Activated naive CD4-positive, alpha-beta T cell treated with anti-CD3 and anti-CD28 coated beads for 36 hours (primary cell): Measurements from ENCODE around the gene UBXN7. TPM values are rescaled to one million over a fixed set of nuclear protein-coding genes. Genes with fewer than 3 reads are reported as not detected.
"Not testable (repeated sequence)": the region's sequence is repeated elsewhere in the genome, so short reads cannot be mapped to it uniquely, and the experiment has no call there.

Experiments used
- CTCF ChIA-PET: fragments of 350-600 bp; sonication (Branson Sonifier 250); formaldehyde crosslinking; loops from one replicate; lab custom pipeline; 2021; ENCODE audit warnings: antibody characterized with exemption; lab: Charles Lee
- DNase-seq: peaks from one replicate; pipeline ENCODE4 v3.0.0-alpha.2; 2020
- H3K27ac Mint-ChIP-seq: one replicate; pipeline ENCODE4 v1.8.0; 2021; ENCODE audit warnings: mild to moderate bottlenecking, mixed read lengths
- H3K27me3 Mint-ChIP-seq: one replicate; pipeline ENCODE4 v1.8.0; 2021; ENCODE audit warnings: low read depth, mixed read lengths
- H3K36me3 Mint-ChIP-seq: one replicate; pipeline ENCODE4 v1.8.0; 2021; ENCODE audit warnings: low read depth, mixed read lengths
- H3K4me1 Mint-ChIP-seq: one replicate; pipeline ENCODE4 v1.8.0; 2021; ENCODE audit warnings: low read depth, mixed read lengths
- H3K4me3 Mint-ChIP-seq: one replicate; pipeline ENCODE4 v1.8.0; 2021; ENCODE audit warnings: mild to moderate bottlenecking, moderate library complexity, mixed read lengths
- H3K9me3 Mint-ChIP-seq: one replicate; pipeline ENCODE4 v1.8.0; 2021; ENCODE audit warnings: mixed read lengths
- intact Hi-C: fragments of 100-400 bp; cut with micrococcal nuclease; formaldehyde crosslinking; loops from one replicate; pipeline ENCODE4 v1.15.1; 2023
- total RNA-seq, 2 experiments: library from RNA; stranded (reverse); gene quantifications; one replicate each; pipeline ENCODE4 v1.2.3, GENCODE V29; 2021

Gene UBXN7
- total RNA-seq, 2 experiments from 2014 or later, result 54.2 to 62.5 TPM

DNA sequence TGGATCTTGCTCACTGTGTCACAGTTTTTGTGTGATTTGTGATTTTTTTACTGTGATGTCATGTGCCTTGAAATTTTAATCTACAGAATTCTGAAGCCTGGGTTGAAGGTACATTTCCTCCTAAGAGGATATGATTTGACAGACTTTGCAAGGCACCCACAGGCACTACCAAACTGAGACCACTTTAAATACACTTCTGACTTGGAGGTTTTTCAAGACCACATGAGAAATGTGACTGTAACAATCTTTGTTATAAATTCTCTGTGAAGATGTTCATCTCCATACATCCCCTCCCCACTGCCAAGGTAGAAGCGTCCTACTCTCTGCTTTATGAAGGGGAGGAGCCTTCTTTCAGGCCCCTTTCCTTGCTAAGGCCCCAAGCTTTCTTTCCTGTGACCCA, 22.8 kb downstream of the UBXN7 start:
- Mint-ChIP-seq H3K4me1 (peaks cover 27% of the 10 kb centered on the region), H3K9me3 (peaks cover 9% of the 10 kb centered on the region), H3K27ac (no peak overlapping the region), H3K27me3 (no peaks in the 10 kb centered on the region), H3K4me3 (no peak overlapping the region), H3K36me3 (peaks cover 9% of the 10 kb centered on the region)
- no peak for DNase-seq
- intact Hi-C loops, result no loop called here
- CTCF ChIA-PET, result interaction anchor here (0.6 to 0.9 kb wide), 2 partner anchors 13 to 436 kb away, joined by 4 to 5 read pairs; no protein-coding TSS in a partner anchor

DNA sequence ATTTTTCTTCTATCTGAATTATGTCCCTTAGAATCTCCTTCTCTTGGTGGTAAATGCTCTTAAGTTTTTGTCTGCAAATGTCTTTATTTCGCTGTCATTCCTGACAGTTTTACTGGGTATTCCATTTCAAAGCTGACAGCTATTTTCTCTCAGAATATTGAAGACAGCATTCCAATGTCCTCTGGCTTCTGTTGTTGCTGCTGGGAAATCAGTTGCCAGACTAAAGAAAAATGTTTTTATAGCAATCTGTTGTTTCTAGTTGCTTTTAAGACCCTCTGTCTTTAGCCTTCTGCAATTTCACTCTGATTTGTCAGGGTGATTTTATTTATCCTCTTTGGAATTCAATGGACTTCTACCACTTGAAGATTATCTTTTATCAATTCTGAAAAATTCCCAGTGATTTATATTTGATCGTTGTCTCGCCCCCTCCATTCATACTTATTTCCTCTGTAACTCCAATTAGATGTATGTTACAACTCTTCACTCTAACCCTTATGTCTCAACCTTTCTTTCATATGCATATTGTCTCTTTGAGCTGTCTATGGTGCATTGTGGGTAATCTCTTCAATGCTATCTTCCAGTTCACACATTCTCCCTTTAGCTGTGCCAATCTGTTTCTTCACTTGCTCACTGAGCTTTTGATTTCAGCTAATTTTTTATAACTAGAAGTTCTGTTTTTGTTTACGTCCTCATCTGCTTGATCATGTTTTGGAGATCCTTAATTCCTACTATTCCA, 23.5 kb downstream of the UBXN7 start:
- no peak for DNase-seq
- intact Hi-C loops, result no loop called here
- CTCF ChIA-PET, result interaction anchor here (0.9 kb wide), 1 partner anchor 13 kb away, joined by 4 read pairs; no protein-coding TSS in a partner anchor
- peaks cover 9% of the 10 kb centered on the region for H3K36me3 Mint-ChIP-seq
- no peaks in the 10 kb centered on the region for H3K27me3 Mint-ChIP-seq
- peaks cover 9% of the 10 kb centered on the region for H3K9me3 Mint-ChIP-seq
- no peak overlapping the region for H3K4me3 Mint-ChIP-seq
- no peak overlapping the region for H3K27ac Mint-ChIP-seq
- peaks cover 22% of the 10 kb centered on the region for H3K4me1 Mint-ChIP-seq

DNA sequence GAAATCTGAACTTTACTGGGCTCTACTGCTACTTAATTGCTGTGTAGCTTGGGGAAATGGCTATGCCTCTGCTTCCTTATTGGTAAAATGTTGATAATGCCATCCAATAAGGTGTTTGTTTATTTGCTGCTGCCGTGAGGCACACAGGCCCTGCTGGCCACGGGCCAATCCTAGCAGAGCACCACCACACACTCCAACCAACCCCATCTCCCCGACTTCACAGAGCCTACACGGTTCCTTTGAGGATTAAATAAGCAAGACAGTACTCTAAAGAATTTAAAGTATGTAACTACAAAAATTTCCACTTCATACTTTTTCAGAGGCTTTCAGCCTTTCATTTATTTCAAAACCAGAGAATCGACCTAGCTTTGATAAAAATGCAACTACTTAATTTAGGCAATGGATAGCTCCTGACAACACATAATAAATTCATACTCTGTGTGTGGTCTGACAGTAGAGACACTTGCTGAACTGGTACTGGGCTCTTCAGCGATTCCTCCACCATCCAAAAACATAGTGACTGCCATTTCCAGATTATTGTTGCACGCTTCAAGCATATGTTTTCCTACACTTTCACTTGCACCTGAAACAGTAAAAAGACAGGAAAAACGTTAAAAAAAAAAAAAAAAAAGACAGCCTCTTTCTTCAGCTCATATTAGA, 25.3 kb downstream of the UBXN7 start:
- CTCF ChIA-PET, result interaction anchor here (0.6 to 0.9 kb wide), 3 partner anchors 11 to 515 kb away, joined by 3 to 8 read pairs (median 4); no protein-coding TSS in a partner anchor
- intact Hi-C loops, result no loop called here
- no peak for DNase-seq
- Mint-ChIP-seq H3K4me1 (peaks cover 14% of the 10 kb centered on the region), H3K9me3 (peaks cover 9% of the 10 kb centered on the region), H3K27ac (no peak overlapping the region), H3K4me3 (no peak overlapping the region), H3K36me3 (peaks cover 8% of the 10 kb centered on the region), H3K27me3 (no peaks in the 10 kb centered on the region)

DNA sequence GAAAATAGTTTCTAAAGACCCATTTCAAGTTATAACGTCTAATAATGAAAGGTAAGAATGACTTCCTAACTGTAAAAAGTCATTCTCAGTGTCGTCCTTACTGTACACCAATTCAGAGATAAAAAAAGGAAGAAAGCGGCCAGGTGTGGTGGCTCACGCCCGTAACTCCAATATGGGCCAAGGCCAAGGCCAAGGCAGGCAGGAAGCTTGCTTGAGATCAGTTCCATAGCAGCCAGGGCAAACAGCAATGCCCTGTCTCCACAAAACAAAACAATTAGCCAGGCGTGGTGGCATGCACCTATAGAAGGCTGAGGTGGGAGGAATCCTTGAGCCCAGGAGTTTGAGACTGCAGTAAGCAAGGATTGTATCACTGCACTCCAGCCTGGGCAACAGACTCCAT, 31.9 kb downstream of the UBXN7 start:
- Mint-ChIP-seq H3K4me1 (no peaks in the 10 kb centered on the region), H3K27ac (no peak overlapping the region), H3K4me3 (no peak overlapping the region), H3K27me3 (no peaks in the 10 kb centered on the region), H3K9me3 (no peaks in the 10 kb centered on the region), H3K36me3 (peaks cover 15% of the 10 kb centered on the region)
- intact Hi-C loops, result no loop called here
- no peak for DNase-seq
- CTCF ChIA-PET, result no interaction called here

DNA sequence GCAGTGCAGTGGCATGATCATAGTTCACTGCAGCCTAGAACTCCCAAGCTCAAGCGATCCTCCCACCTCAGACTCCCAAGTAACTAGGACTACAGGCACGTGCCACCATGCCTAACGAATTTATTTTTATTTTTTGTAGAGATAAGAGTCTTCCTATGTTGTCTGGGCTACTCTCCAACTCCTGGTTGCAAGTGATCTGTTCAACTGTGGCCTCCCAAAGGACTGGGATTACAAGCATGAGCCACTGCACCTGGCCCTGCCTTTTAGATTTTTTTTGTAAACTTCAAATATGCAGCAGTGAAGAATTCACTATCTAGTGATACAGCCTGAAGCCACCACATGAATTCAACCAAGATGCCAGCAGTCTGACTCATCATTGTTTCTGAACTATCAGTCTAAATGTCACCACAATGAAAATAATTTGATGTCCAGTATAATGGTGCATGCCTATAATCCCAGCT, 32.7 kb downstream of the UBXN7 start:
- no peaks in the 10 kb centered on the region for H3K9me3 Mint-ChIP-seq
- H3K36me3 Mint-ChIP-seq, result peaks cover 13% of the 10 kb centered on the region
- no peak for DNase-seq
- CTCF ChIA-PET, result no interaction called here
- no peaks in the 10 kb centered on the region for H3K27me3 Mint-ChIP-seq
- H3K4me1 Mint-ChIP-seq, result no peaks in the 10 kb centered on the region
- intact Hi-C loops, result no loop called here
- H3K4me3 Mint-ChIP-seq, result no peak overlapping the region
- no peak overlapping the region for H3K27ac Mint-ChIP-seq

DNA sequence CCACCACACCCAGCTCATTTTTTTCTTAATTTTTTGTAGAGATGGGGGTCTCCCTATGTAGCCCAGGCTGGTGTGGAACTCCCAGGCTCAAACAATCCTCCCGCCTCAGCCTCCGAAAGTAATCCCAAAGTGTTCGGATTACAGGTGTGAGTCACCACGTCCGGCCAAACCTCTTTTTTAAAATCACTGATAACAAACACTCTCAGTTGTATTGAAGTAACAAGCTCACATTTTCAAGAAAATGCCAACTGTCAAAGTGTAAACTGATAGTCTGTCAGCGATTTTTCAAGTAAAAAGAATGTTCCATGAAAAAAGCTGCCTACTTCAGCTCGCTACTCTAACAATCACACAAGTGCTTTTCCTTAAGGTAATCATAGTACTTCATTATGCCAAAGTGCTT, 33.4 kb downstream of the UBXN7 start:
- no peaks in the 10 kb centered on the region for H3K9me3 Mint-ChIP-seq
- intact Hi-C loops, result no loop called here
- H3K4me1 Mint-ChIP-seq, result no peaks in the 10 kb centered on the region
- DNase-seq, result no peak
- CTCF ChIA-PET, result no interaction called here
- H3K4me3 Mint-ChIP-seq, result no peak overlapping the region
- no peak overlapping the region for H3K27ac Mint-ChIP-seq
- peaks cover 14% of the 10 kb centered on the region for H3K36me3 Mint-ChIP-seq
- no peaks in the 10 kb centered on the region for H3K27me3 Mint-ChIP-seq

DNA sequence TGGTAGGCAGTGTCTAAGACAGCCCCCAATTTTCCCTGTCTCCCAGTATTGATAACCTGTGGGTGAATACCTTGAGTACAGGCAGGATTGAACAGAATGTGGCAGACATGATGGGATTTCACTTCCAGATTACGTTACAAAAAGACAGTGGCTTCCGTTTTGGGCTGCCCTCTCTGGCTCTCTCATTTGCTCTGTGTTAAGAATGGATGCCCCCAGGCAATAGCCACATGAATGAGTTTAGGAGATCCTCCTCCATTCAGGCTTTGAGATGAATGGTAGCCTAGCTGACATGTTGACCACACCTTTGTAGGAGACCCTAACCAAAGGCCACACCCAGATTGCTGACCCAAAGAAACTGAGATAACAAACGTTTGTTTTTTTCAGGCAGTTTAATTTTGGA, 34.3 kb downstream of the UBXN7 start:
- CTCF ChIA-PET, result interaction anchor here (0.6 kb wide), 1 partner anchor 158 kb away, joined by 3 read pairs; no protein-coding TSS in a partner anchor
- H3K36me3 Mint-ChIP-seq, result peaks cover 17% of the 10 kb centered on the region
- H3K9me3 Mint-ChIP-seq, result no peaks in the 10 kb centered on the region
- H3K27me3 Mint-ChIP-seq, result no peaks in the 10 kb centered on the region
- DNase-seq, result no peak
- no peaks in the 10 kb centered on the region for H3K4me1 Mint-ChIP-seq
- no peak overlapping the region for H3K27ac Mint-ChIP-seq
- intact Hi-C loops, result no loop called here
- H3K4me3 Mint-ChIP-seq, result no peak overlapping the region

DNA sequence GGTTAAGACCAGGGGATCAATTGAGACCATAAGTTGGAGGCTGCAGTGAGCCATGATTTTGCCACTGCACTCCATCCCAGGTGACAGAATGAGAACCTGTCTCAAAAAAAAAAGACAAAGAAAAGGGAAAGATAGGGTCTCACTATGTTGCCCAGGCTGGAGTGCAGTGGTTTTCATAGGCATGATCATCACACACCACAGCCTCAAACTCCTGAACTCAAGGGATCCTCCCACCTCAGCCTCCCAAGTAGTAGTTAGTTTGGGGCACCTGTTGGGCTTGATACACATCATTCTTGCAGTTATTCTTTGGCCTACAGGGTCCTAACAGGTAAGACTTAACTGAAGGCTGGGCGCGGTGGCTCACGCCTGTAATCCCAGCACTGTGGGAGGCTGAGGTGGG, 42.1 kb downstream of the UBXN7 start:
- Mint-ChIP-seq H3K36me3 (peaks cover 62% of the 10 kb centered on the region), H3K9me3 (peaks cover 20% of the 10 kb centered on the region), H3K4me3 (no peak overlapping the region), H3K27ac (no peak overlapping the region), H3K4me1 (peaks cover 1% of the 10 kb centered on the region), H3K27me3 (no peaks in the 10 kb centered on the region)
- DNase-seq, result no peak
- CTCF ChIA-PET, result no interaction called here
- intact Hi-C loops, result no loop called here

DNA sequence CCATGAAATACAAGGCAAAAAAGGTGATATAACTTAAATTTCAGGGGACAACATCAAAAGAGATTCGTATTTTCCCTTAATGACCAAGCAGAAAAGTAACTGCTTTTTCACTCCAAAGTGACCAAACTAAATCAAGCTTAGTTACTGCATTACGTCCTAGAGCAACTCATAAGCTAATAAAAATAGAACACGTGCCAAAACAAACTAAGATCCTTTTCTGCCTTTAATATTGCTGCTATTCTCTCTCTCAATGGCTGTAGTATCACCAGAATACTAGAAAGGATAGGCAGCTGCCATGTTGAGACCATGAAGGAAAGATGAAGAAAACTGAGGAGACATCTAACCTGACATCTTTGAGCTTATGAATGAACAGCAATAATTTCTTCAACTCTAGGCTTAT, 43.3 kb downstream of the UBXN7 start:
- Mint-ChIP-seq H3K4me3 (no peak overlapping the region), H3K27ac (no peak overlapping the region), H3K27me3 (no peaks in the 10 kb centered on the region), H3K36me3 (peaks cover 74% of the 10 kb centered on the region), H3K9me3 (peaks cover 26% of the 10 kb centered on the region), H3K4me1 (peaks cover 4% of the 10 kb centered on the region)
- CTCF ChIA-PET, result no interaction called here
- intact Hi-C loops, result no loop called here
- DNase-seq, result no peak

DNA sequence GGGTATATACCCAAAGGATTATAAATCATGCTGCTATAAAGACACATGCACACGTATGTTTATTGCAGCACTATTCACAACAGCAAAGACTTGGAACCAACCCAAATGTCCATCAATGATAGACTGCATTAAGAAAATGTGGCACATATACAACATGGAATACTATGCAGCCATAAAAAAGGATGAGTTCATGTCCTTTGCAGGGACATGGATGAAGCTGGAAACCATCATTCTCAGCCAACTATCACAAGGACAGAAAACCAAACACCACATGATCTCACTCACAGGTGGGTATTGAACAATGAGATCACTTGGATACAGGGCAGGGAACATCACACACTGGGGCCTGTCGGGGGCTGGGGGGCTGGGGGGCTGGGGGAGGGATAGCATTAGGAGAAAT, 44.3 kb downstream of the UBXN7 start:
- H3K4me1 Mint-ChIP-seq, intact Hi-C loops, CTCF ChIA-PET, H3K4me3 Mint-ChIP-seq, H3K27ac Mint-ChIP-seq, H3K27me3 Mint-ChIP-seq, DNase-seq: not testable (repeated sequence)
- peaks cover 26% of the 10 kb centered on the region for H3K9me3 Mint-ChIP-seq
- peaks cover 76% of the 10 kb centered on the region for H3K36me3 Mint-ChIP-seq

DNA sequence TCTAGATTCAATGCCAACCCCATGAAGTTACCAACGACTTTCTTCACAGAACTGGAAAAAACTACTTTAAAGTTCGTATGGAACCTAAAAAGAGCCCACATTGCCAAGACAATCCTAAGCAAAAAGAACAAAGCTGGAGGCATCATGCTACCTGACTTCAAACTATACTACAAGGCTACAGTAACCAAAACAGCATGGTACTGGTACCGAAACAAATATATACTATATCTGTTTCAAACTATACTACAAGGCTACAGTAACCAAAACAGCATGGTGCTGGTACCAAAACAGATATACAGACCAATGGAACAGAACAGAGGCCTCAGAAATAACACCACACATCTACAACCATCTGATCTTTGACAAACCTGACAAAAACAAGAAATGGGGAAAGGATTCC, 45.4 kb downstream of the UBXN7 start:
- CTCF ChIA-PET, H3K4me3 Mint-ChIP-seq, intact Hi-C loops, H3K27me3 Mint-ChIP-seq, DNase-seq, H3K4me1 Mint-ChIP-seq, H3K27ac Mint-ChIP-seq: not testable (repeated sequence)
- Mint-ChIP-seq H3K36me3 (peaks cover 78% of the 10 kb centered on the region), H3K9me3 (peaks cover 26% of the 10 kb centered on the region)

DNA sequence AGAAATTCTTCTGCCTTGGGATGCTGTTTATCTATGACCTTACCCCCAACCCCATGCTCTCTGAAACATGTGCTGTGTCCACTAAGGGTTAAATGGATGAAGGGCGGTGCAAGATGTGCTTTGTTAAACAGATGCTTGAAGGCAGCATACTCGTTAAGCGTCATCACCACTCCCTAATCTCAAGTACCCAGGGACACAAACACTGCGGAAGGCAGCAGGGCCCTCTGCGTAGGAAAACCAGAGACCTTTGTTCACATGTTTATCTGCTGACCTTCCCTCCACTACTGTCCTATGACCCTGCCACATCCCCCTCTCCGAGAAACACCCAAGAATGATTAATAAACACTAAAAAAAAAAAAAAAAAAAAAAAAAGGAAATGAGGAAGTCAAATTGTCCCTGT, 46.2 kb downstream of the UBXN7 start:
- H3K27ac Mint-ChIP-seq, intact Hi-C loops, CTCF ChIA-PET: not testable (repeated sequence)

DNA sequence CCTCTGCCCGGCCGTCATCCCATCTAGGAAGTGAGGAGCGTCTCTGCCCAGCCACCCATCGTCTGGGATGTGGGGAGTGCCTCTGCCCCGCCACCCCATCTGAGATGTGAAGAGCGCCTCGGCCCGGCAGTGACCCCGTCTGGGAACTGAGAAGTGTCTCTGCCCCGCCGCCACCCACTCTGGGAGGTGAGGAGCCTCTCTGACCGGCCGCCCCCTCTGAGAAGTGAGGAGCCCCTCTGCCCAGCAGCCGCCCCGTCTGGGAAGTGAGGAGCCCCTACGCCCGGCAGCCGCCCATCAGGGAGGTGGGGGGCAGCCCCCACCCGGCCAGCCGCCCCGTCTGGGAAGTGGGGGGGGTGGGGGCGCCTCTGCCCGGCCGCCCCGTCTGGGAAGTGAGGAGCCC, 46.8 kb downstream of the UBXN7 start:
- CTCF ChIA-PET, H3K4me1 Mint-ChIP-seq, H3K27me3 Mint-ChIP-seq, H3K27ac Mint-ChIP-seq, intact Hi-C loops, H3K4me3 Mint-ChIP-seq, DNase-seq: not testable (repeated sequence)
- peaks cover 75% of the 10 kb centered on the region for H3K36me3 Mint-ChIP-seq
- peaks cover 26% of the 10 kb centered on the region for H3K9me3 Mint-ChIP-seq

More for the DNA sequence above, 46.2 kb downstream of the UBXN7 start:
- H3K9me3 Mint-ChIP-seq, result peaks cover 26% of the 10 kb centered on the region
- H3K4me3 Mint-ChIP-seq, DNase-seq, H3K4me1 Mint-ChIP-seq, H3K27me3 Mint-ChIP-seq: not testable (repeated sequence)
- H3K36me3 Mint-ChIP-seq, result peaks cover 81% of the 10 kb centered on the region
